Measurements from ENCODE around the gene TOMM40L. TPM values are rescaled to one million over a fixed set of nuclear protein-coding genes. Genes with fewer than 3 reads are reported as not detected.
"Not testable (repeated sequence)": the region's sequence is repeated elsewhere in the genome, so short reads cannot be mapped to it uniquely, and the experiment has no call there.

Gene TOMM40L
- polyA plus RNA-seq, 1 donor, result 16.2 TPM

DNA sequence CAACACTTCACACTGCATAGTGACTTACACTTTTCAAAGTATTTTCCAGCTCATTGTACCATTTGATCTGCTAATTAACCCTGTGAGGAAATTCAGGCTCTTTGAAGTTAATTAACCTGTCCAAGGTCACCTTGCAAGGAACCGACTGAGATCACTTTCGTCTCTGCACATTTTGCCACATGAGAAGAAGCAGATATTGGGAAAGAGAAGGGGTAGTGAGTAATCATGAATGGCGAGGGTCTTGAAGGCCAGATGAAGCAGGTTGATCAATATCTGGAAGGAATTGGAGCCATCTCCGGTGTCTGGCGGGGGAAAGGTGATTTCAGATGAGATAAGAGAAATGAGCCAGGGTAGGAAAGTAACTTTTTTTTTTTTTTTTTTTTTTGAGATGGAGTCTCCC lies 5.9 kb upstream of the TOMM40L start:
- no CpG with 5 or more reads among the region's 5 CpGs for WGBS (ENCODE audit: insufficient coverage, low lambda C conversion rate)
- Histone ChIP-seq H3K27me3 (ENCODE audit: control insufficient read depth, insufficient read depth, low read length) (no peaks in the 10 kb centered on the region), H3K36me3 (ENCODE audit: control insufficient read depth, insufficient read depth, low read length) (peaks cover 4% of the 10 kb centered on the region), H3K4me1 (ENCODE audit: control insufficient read depth, insufficient read depth, low read length) (peaks cover 69% of the 10 kb centered on the region), H3K9me3 (ENCODE audit: control insufficient read depth, low read depth, low read length) (no peaks in the 10 kb centered on the region), H3K27ac (ENCODE audit: low read length) (peak overlapping the region; percentile 89), H3K4me3 (ENCODE audit: low read length) (no peak overlapping the region)
- no peak for DNase-seq

DNA sequence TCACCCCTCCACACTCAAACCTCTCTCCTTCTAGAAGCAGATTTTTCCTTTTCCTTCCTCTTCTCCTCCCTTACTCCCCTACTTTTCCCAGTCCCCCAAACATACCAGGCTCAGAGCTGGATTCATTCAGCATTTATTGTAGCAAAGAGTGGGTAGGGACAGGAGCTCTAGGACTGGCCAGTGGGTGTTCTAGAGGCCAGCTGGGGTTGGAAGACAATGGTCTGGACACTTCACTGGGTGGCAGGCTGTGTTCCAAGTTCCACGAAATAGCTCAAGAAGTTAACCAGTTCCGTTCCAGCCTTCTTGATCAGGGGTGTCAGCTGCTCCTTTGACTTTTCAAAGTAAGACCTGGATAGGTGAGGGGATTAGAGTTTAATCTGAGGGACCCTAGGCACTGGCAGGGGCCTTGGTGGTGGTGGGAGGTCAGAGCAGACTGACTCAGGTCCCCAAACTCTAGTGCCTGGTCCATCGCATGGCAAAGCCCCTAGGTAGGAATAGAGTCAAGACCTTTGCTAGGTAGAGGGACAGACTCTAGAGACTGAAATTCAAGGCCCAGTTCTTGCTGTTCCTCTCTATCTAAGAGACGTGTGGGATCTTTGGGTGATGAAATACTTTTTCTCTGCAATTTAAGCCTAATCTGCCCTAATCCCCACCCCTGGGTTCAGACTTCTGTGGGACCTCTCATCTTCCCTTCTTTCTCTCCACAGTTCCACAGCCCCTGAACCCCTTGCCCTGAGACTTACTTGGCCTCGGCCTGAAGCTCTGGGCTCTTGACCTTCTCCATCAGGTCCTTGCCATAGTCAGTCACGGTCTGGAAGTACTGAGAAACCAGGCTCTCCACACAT lies 3.5 kb upstream of the TOMM40L start:
- H3K4me1 ChIP-seq (ENCODE audit: control insufficient read depth, insufficient read depth, low read length), result peaks cover 73% of the 10 kb centered on the region
- no CpG with 5 or more reads among the region's 6 CpGs for WGBS (ENCODE audit: insufficient coverage, low lambda C conversion rate)

DNA sequence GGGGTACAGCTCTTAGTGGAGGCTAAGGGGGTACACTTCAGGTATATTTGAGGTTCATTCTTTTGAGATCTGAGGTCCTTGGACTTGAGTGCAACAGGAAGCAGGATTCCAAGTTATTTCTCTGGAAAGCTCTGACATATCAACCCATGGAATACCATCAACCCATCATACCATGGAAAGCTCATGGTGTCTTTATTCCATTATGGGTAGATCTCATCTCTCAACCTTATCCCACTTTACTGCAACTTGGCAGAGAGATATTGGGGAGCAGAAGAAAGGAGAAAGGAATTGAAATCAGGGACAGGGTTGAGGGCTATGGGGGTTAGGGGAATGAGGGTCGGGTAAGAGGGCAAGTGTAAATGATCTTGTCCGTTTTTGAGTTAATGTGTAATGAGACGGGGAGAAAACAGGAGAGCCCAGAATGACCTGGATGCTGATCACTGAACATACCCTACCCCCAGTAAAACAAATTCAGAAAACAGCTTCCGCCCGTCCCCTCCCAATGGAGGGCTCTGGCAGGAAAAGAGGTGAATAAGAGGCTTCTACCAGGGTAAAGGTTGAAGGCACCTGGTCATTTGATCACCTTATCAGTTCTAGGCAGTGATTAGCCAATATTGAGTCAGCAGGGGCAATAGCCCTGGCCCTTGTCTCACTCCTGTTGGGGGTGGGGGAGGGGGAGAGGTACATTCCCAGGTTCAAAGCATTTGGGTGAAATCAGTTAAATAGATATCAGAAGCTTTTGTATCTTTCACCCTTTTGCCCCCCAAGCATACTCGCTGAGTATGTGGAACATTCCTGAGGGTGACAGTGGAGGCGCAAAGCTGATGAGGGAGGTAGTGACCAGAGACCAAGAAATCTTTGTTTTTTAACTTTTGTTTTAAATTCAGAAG lies 1.8 kb upstream of the TOMM40L start:
- H3K27ac ChIP-seq (ENCODE audit: low read length), result peak overlapping the region; percentile 95
- peaks cover 12% of the 10 kb centered on the region for H3K36me3 ChIP-seq (ENCODE audit: control insufficient read depth, insufficient read depth, low read length)
- H3K27me3 ChIP-seq (ENCODE audit: control insufficient read depth, insufficient read depth, low read length), result no peaks in the 10 kb centered on the region
- H3K9me3 ChIP-seq (ENCODE audit: control insufficient read depth, low read depth, low read length), result no peaks in the 10 kb centered on the region
- DNase-seq, result peak; percentile 85 to 93
- H3K4me1 ChIP-seq (ENCODE audit: control insufficient read depth, insufficient read depth, low read length), result peaks cover 73% of the 10 kb centered on the region
- H3K4me3 ChIP-seq (ENCODE audit: low read length), result no peak overlapping the region
- WGBS (ENCODE audit: insufficient coverage, low lambda C conversion rate), result 20% methylated on average over 1 of the region's 7 CpGs

More for the DNA sequence above, 3.5 kb upstream of the TOMM40L start:
- Histone ChIP-seq H3K27ac (ENCODE audit: low read length) (peak overlapping the region; percentile 95), H3K27me3 (ENCODE audit: control insufficient read depth, insufficient read depth, low read length) (no peaks in the 10 kb centered on the region), H3K36me3 (ENCODE audit: control insufficient read depth, insufficient read depth, low read length) (no peaks in the 10 kb centered on the region), H3K9me3 (ENCODE audit: control insufficient read depth, low read depth, low read length) (no peaks in the 10 kb centered on the region), H3K4me3 (ENCODE audit: low read length) (no peak overlapping the region)
- DNase-seq, result no peak

DNA sequence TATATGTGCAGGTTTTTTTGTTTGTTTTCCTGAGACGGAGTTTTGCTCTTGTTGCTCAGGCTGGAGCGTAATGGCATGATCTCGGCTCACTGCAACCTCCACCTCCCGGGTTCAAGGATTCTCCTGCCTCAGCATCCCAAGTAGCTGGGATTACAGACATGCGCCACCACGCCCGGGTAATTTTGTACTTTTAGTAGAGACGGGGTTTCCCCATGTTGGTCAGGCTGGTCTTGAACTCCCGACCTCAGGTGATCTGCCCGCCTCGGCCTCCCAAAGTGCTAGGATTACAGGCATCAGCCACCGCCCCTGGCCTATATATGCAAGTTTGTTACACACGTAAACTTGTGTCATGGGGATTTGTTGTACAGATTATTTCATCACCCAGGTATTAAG lies 1.2 kb upstream of the TOMM40L start:
- WGBS (ENCODE audit: insufficient coverage, low lambda C conversion rate), result 30% methylated on average over 2 of the region's 13 CpGs
- not testable (repeated sequence) for H3K9me3 ChIP-seq (ENCODE audit: control insufficient read depth, low read depth, low read length); H3K4me3 ChIP-seq (ENCODE audit: low read length); DNase-seq; H3K27me3 ChIP-seq (ENCODE audit: control insufficient read depth, insufficient read depth, low read length)
- Histone ChIP-seq H3K27ac (ENCODE audit: low read length) (peak overlapping the region; percentile 95), H3K36me3 (ENCODE audit: control insufficient read depth, insufficient read depth, low read length) (peaks cover 18% of the 10 kb centered on the region), H3K4me1 (ENCODE audit: control insufficient read depth, insufficient read depth, low read length) (peaks cover 72% of the 10 kb centered on the region)

DNA sequence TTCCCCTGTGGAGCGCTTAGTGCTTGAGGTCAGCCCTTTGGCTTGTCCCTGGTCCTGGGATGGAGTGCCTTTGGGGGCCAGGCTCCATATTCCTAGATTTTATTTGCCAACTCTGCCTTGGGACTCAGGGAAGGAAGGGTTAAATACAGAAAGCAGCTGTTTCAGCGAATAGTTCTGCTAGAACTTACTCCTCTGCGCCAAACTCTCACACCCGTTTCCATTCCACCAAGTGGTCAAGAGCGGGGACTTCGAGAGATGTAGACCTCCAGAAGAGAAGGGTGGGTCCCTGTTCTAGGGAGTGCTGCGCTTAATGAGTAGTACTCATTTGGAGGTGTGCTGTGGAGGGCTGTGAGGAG lies 704 bp upstream of the TOMM40L start:
- no CpG with 5 or more reads among the region's 7 CpGs for WGBS (ENCODE audit: insufficient coverage, low lambda C conversion rate)

DNA sequence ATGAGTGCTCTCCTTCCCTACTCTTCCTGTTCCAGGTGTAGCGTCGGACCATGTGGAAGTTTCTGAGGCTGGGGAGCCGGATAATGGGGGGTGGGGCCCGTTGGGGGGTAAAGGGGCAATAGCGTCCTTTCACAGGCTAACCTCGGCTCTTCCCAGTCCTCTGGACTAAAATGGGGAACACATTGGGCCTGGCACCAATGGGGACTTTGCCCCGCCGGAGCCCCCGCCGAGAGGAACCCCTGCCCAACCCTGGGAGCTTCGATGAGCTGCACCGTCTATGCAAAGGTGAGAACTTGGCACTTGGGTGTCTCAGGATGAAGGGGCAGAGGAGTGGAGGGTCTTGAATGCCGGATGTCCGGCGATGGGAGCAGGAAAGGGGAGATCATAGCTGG lies 456 bp downstream of the TOMM40L start:
- no CpG with 5 or more reads among the region's 15 CpGs for WGBS (ENCODE audit: insufficient coverage, low lambda C conversion rate)
- peak overlapping the region; percentile 77 for H3K4me3 ChIP-seq (ENCODE audit: low read length)
- DNase-seq, result no peak
- no peaks in the 10 kb centered on the region for H3K9me3 ChIP-seq (ENCODE audit: control insufficient read depth, low read depth, low read length)
- peaks cover 31% of the 10 kb centered on the region for H3K36me3 ChIP-seq (ENCODE audit: control insufficient read depth, insufficient read depth, low read length)
- no peaks in the 10 kb centered on the region for H3K27me3 ChIP-seq (ENCODE audit: control insufficient read depth, insufficient read depth, low read length)
- peak overlapping the region; percentile 46 for H3K27ac ChIP-seq (ENCODE audit: low read length)
- peaks cover 68% of the 10 kb centered on the region for H3K4me1 ChIP-seq (ENCODE audit: control insufficient read depth, insufficient read depth, low read length)

More for the DNA sequence above, 704 bp upstream of the TOMM40L start:
- Histone ChIP-seq H3K9me3 (ENCODE audit: control insufficient read depth, low read depth, low read length) (no peaks in the 10 kb centered on the region), H3K36me3 (ENCODE audit: control insufficient read depth, insufficient read depth, low read length) (peaks cover 22% of the 10 kb centered on the region), H3K27ac (ENCODE audit: low read length) (peak overlapping the region; percentile 95), H3K27me3 (ENCODE audit: control insufficient read depth, insufficient read depth, low read length) (no peaks in the 10 kb centered on the region), H3K4me1 (ENCODE audit: control insufficient read depth, insufficient read depth, low read length) (peaks cover 73% of the 10 kb centered on the region), H3K4me3 (ENCODE audit: low read length) (no peak overlapping the region)
- no peak for DNase-seq

DNA sequence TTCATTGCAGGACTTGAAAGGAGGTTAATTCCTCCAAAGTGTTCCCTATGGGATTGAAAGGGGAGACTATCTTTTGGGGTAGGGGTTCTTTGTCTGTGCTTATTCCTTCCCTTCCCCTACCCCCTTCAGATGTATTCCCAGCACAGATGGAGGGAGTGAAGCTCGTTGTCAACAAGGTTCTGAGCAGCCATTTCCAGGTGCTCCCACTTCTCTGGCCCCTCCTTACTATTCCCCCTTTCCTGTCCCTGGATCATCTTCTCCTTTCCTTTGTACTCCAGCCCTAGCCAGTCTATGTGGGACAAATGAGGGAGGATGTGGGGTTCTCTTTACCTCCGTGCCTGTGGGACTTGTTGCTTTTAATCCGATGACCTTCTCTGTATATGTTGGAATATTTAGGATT lies 899 bp downstream of the TOMM40L start:
- H3K27me3 ChIP-seq (ENCODE audit: control insufficient read depth, insufficient read depth, low read length), result no peaks in the 10 kb centered on the region
- H3K9me3 ChIP-seq (ENCODE audit: control insufficient read depth, low read depth, low read length), result no peaks in the 10 kb centered on the region
- H3K36me3 ChIP-seq (ENCODE audit: control insufficient read depth, insufficient read depth, low read length), result peaks cover 31% of the 10 kb centered on the region
- H3K27ac ChIP-seq (ENCODE audit: low read length), result peak overlapping the region; percentile 46
- WGBS (ENCODE audit: insufficient coverage, low lambda C conversion rate), result no CpG with 5 or more reads among the region's 3 CpGs
- H3K4me3 ChIP-seq (ENCODE audit: low read length), result peak overlapping the region; percentile 77
- peaks cover 68% of the 10 kb centered on the region for H3K4me1 ChIP-seq (ENCODE audit: control insufficient read depth, insufficient read depth, low read length)
- DNase-seq, result no peak

DNA sequence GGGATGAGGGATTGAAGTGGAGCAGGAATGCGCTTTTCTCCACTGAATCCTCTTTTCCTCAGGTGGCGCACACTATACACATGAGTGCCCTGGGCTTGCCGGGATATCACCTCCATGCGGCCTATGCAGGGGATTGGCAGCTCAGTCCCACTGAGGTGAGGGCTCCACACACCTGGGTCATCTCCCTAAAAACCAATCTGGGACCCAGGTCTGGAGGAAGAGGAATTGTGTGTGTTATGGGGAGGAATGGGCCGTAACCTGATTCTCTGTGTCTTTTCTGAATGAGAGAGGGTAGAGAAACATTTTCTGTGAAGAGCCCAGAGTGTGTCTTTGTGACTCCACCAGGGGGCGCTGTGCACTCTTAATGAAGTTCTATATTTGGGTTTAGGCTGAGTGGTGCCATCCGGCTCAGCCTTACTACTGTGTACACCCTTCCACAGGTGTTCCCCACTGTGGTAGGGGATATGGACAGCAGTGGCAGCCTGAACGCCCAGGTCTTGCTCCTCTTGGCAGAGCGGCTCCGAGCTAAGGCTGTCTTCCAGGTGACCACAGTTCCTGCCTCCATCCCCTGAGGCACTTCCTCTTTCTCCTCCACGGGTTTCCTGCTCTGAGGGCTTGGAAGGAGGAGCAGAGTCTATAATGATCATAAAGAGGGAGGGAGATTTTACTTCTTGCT lies 1.5 kb downstream of the TOMM40L start:
- Histone ChIP-seq H3K4me3 (ENCODE audit: low read length) (peak overlapping the region; percentile 77), H3K36me3 (ENCODE audit: control insufficient read depth, insufficient read depth, low read length) (peaks cover 31% of the 10 kb centered on the region), H3K27ac (ENCODE audit: low read length) (peak overlapping the region; percentile 46), H3K4me1 (ENCODE audit: control insufficient read depth, insufficient read depth, low read length) (peaks cover 68% of the 10 kb centered on the region), H3K9me3 (ENCODE audit: control insufficient read depth, low read depth, low read length) (no peaks in the 10 kb centered on the region), H3K27me3 (ENCODE audit: control insufficient read depth, insufficient read depth, low read length) (no peaks in the 10 kb centered on the region)
- peak in 1 of 2 donors; percentile 76 for DNase-seq
- no CpG with 5 or more reads among the region's 11 CpGs for WGBS (ENCODE audit: insufficient coverage, low lambda C conversion rate)

DNA sequence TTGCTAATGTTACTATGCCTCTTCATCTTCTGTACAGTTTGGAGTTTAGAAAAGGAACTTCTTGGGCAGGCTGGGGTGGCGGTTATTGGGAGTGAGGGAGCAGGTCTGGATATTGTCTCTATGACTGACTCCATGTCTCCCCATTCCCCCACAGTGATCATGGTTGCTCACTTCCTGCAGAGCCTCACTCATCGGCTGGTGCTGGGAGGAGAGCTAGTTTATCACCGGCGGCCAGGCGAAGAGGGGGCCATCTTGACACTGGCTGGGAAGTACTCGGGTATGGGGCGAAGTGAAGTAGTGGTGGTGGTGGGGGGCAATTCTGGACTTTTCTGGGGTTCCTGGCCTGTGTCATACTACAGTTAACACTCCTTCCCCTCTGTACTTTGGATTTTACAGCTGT lies 2.2 kb downstream of the TOMM40L start:
- WGBS (ENCODE audit: insufficient coverage, low lambda C conversion rate), result no CpG with 5 or more reads among the region's 7 CpGs
- peak overlapping the region; percentile 46 for H3K27ac ChIP-seq (ENCODE audit: low read length)

DNA sequence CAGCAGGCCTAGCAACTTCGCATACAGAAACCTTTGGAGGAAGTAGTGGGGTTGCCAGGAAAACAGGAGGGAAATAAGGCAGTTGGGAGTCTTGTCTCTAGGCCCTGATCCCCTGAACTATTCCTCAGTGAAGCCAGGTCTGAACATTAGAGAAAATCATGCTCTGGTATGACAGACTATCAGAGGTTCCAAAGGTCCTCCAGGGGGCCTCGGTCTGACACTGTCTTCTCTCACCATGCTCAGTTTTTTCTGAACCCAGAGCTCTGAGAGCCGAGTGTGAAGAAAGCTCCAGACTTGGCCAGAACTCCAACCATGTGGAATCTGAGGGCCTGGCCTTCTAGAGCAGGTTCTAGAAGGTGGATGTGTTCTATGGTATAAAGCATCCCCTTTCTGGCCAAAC lies 4.0 kb downstream of the TOMM40L start:
- Histone ChIP-seq H3K36me3 (ENCODE audit: control insufficient read depth, insufficient read depth, low read length) (peaks cover 33% of the 10 kb centered on the region), H3K27ac (ENCODE audit: low read length) (peak overlapping the region; percentile 17), H3K27me3 (ENCODE audit: control insufficient read depth, insufficient read depth, low read length) (no peaks in the 10 kb centered on the region), H3K4me3 (ENCODE audit: low read length) (no peak overlapping the region), H3K4me1 (ENCODE audit: control insufficient read depth, insufficient read depth, low read length) (peaks cover 45% of the 10 kb centered on the region), H3K9me3 (ENCODE audit: control insufficient read depth, low read depth, low read length) (no peaks in the 10 kb centered on the region)
- no CpG with 5 or more reads among the region's 3 CpGs for WGBS (ENCODE audit: insufficient coverage, low lambda C conversion rate)
- peak in 1 of 2 donors; percentile 59 for DNase-seq

More for the DNA sequence above, 2.2 kb downstream of the TOMM40L start:
- H3K4me3 ChIP-seq (ENCODE audit: low read length), result no peak overlapping the region
- DNase-seq, result no peak
- no peaks in the 10 kb centered on the region for H3K27me3 ChIP-seq (ENCODE audit: control insufficient read depth, insufficient read depth, low read length)
- peaks cover 61% of the 10 kb centered on the region for H3K4me1 ChIP-seq (ENCODE audit: control insufficient read depth, insufficient read depth, low read length)
- H3K9me3 ChIP-seq (ENCODE audit: control insufficient read depth, low read depth, low read length), result no peaks in the 10 kb centered on the region
- H3K36me3 ChIP-seq (ENCODE audit: control insufficient read depth, insufficient read depth, low read length), result peaks cover 31% of the 10 kb centered on the region

All from large intestine (tissue), 3 donors.